ENCODE measurements around the gene TMEM97.
A peak's percentile ranks its signal among the peaks of the same experiment; 100 is the strongest.

TMEM97 gene

GRCh38 chr17:28317099-28317965 is 1.7 kb upstream of the TMEM97 start:
- DNase-seq: no peak

GRCh38 chr17:28317966-28318758 is 838 bp upstream of the TMEM97 start:
- DNase-seq: no peak

GRCh38 chr17:28319598-28319935 is 567 bp downstream of the TMEM97 start:
- no peak for DNase-seq

- DNase-seq: no peak
Measured at GRCh38 chr17:28320215-28321061, 1.4 kb downstream of the TMEM97 start.

- DNase-seq: no peak
Measured at GRCh38 chr17:28324267-28324745, 5.3 kb downstream of the TMEM97 start.

GRCh38 chr17:28324781-28325180 is 5.8 kb downstream of the TMEM97 start:
- DNase-seq: no peak

GRCh38 chr17:28325211-28325610 is 6.2 kb downstream of the TMEM97 start:
- no peak for DNase-seq

- no peak for DNase-seq
Measured at GRCh38 chr17:28326114-28326513, 7.1 kb downstream of the TMEM97 start.

- no peak for DNase-seq
Measured at GRCh38 chr17:28327031-28327607, 8.1 kb downstream of the TMEM97 start.

- no peak for DNase-seq
Measured at GRCh38 chr17:28327709-28328108, 8.7 kb downstream of the TMEM97 start.

- no peak for DNase-seq
Measured at GRCh38 chr17:28328325-28328724, 9.3 kb downstream of the TMEM97 start.

GRCh38 chr17:28330671-28331070 is 11.7 kb downstream of the TMEM97 start:
- no peak for DNase-seq

GRCh38 chr17:28331891-28332420 is 13.0 kb downstream of the TMEM97 start:
- DNase-seq: no peak

- DNase-seq: no peak
Measured at GRCh38 chr17:28333083-28333746, 14.2 kb downstream of the TMEM97 start.

GRCh38 chr17:28334171-28334570 is 15.2 kb downstream of the TMEM97 start:
- no peak for DNase-seq

- no peak for DNase-seq
Measured at GRCh38 chr17:28334666-28335200, 15.7 kb downstream of the TMEM97 start.

- DNase-seq: peak; percentile 100
Measured at GRCh38 chr17:28335201-28335958, 16.4 kb downstream of the TMEM97 start, which contains the start of the genes IFT20 and TNFAIP1. TSS of gene IFT20 (minus strand) at chr17:28335472. CDS start at chr17:28331985, 3,487 bp downstream. TSS of gene TNFAIP1 (plus strand) at chr17:28335761. CDS start at chr17:28339522, 3,761 bp downstream.

GRCh38 chr17:28335959-28336871 is 17.2 kb downstream of the TMEM97 start:
- no peak for DNase-seq

GRCh38 chr17:28338056-28338768 is 19.2 kb downstream of the TMEM97 start:
- no peak for DNase-seq
